Activated T-helper 2 cell treated with anti-CD3 and anti-CD28 coated beads, Interferon-gamma antibody, Interleukin-2, Interleukin-4, amounts not matched to agents 10 μg/mL and 5 μg/mL and 100 μg/mL, durations not matched to agents 14 hours and 24 hours and 36 hours (primary cell): Measurements from ENCODE around the gene DPP8. TPM values are rescaled to one million over a fixed set of nuclear protein-coding genes. Genes with fewer than 3 reads are reported as not detected.
"Not testable (repeated sequence)": the region's sequence is repeated elsewhere in the genome, so short reads cannot be mapped to it uniquely, and the experiment has no call there.

Source experiments
- DNase-seq: peaks from one replicate; pipeline ENCODE4 v3.0.0; 2021; ENCODE audit warnings: low spot score
- H3K27ac Mint-ChIP-seq: one replicate; pipeline ENCODE4 v1.8.0; 2021; ENCODE audit warnings: mixed read lengths
- H3K27me3 Mint-ChIP-seq: one replicate; pipeline ENCODE4 v1.8.0; 2021; ENCODE audit warnings: low read depth, mixed read lengths
- H3K36me3 Mint-ChIP-seq: one replicate; pipeline ENCODE4 v1.8.0; 2021; ENCODE audit warnings: low read depth, mixed read lengths
- H3K4me1 Mint-ChIP-seq: one replicate; pipeline ENCODE4 v1.8.0; 2021; ENCODE audit warnings: low read depth, mixed read lengths
- H3K4me3 Mint-ChIP-seq: one replicate; pipeline ENCODE4 v1.8.0; 2021; ENCODE audit warnings: low read depth, mild to moderate bottlenecking, moderate library complexity, mixed read lengths
- H3K9me3 Mint-ChIP-seq: one replicate; pipeline ENCODE4 v1.8.0; 2021; ENCODE audit warnings: mixed read lengths
- intact Hi-C: fragments of 100-400 bp; cut with micrococcal nuclease; formaldehyde crosslinking; loops from one replicate; pipeline ENCODE4 v1.15.1; 2023
- total RNA-seq: library from RNA; stranded (reverse); gene quantifications from 2 replicates; pipeline ENCODE4 v1.2.3, GENCODE V29; 2022

Gene DPP8
- 32.3 and 33.8 TPM in 2 replicates for total RNA-seq

- H3K36me3 Mint-ChIP-seq: peaks cover 33% of the 10 kb centered on the region
- peak; percentile 93 for DNase-seq
- H3K27me3 Mint-ChIP-seq: no peaks in the 10 kb centered on the region
- peaks cover 21% of the 10 kb centered on the region for H3K4me1 Mint-ChIP-seq
- H3K27ac Mint-ChIP-seq: peak within 1 kb of the TSS; percentile 94
- intact Hi-C loops: loop anchor here (1.0 kb wide), 1 partner anchor 13 kb away; the partner anchor contains the start of gene HACD3
- no peaks in the 10 kb centered on the region for H3K9me3 Mint-ChIP-seq
- peak within 1 kb of the TSS; percentile 99 for H3K4me3 Mint-ChIP-seq
Measured at GRCh38 chr15:65516997-65517865, at the start of gene DPP8. DPP8 (minus strand) TSS chr15:65517689; CDS start chr15:65512553, 5,136 bp downstream.

DNA sequence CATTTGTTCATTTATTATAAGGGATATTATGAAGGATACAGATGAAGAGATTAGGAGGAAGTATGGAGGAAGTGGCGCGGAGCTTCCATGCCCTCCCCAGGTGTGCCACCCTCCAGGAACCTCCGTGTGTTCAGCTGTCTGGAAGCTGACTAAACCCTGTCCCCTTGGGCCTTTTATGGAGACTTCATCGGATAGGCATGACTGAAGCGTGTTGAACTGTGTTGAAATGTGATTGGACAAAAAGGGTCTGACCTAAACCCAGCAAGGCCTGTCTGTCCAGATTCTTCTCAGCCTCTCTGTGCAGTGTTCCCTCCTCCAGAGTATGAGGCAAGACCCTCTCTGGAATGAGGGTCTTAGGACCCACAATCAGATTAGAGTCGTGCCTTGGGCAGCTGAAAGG is 44.4 kb upstream of the DPP8 start:
- intact Hi-C loops: no loop called here
- Mint-ChIP-seq H3K4me3 (no peak overlapping the region), H3K4me1 (no peaks in the 10 kb centered on the region), H3K27ac (no peak overlapping the region), H3K9me3 (no peaks in the 10 kb centered on the region), H3K27me3 (no peaks in the 10 kb centered on the region), H3K36me3 (peaks cover 67% of the 10 kb centered on the region)
- no peak for DNase-seq

- Mint-ChIP-seq H3K9me3 (no peaks in the 10 kb centered on the region), H3K36me3 (peaks cover 66% of the 10 kb centered on the region), H3K4me1 (no peaks in the 10 kb centered on the region), H3K4me3 (no peak overlapping the region), H3K27me3 (no peaks in the 10 kb centered on the region), H3K27ac (no peak overlapping the region)
- DNase-seq: no peak
- intact Hi-C loops: no loop called here
Measured at GRCh38 chr15:65559941-65560340, 42.5 kb upstream of the DPP8 start.

DNA sequence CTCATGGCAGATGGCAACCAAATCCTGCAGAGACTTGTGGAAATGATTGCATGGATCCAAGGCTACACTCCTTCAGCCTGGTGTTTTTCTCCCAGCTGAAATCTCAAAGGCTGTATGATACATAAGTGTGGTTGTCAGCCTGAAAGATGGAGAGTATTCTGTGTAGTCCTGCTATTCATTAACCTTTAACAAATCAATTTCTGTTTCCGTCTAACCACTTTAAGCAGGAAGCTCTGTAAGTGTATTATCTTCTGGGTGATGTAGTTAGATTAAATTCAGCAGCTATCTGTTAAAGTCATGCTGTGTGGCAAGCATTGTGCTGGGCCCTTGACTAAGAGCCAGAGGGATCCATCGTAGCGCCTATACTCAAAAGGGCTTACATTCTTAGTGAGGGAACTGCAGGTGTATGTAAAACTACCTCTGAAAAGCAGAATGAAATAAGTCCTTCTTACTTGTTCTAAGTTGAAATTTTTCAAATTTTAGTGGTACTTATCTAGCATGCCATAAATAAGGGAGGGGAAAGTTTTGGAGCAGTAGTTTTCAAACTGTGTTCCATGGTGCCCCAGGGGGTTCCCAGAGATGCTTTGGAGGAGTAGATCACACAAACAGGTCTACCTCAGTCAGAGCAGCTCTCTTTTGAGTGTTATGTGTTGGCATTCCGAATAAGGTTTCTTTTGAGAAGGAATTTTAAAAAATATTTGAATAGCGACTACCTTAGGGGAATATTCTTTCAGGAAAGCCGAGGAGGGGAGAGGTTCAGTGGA is 41.7 kb upstream of the DPP8 start:
- no peak for DNase-seq
- Mint-ChIP-seq H3K4me1 (no peaks in the 10 kb centered on the region), H3K36me3 (peaks cover 62% of the 10 kb centered on the region), H3K4me3 (no peak overlapping the region), H3K27ac (no peak overlapping the region), H3K27me3 (no peaks in the 10 kb centered on the region), H3K9me3 (no peaks in the 10 kb centered on the region)
- intact Hi-C loops: no loop called here

DNA sequence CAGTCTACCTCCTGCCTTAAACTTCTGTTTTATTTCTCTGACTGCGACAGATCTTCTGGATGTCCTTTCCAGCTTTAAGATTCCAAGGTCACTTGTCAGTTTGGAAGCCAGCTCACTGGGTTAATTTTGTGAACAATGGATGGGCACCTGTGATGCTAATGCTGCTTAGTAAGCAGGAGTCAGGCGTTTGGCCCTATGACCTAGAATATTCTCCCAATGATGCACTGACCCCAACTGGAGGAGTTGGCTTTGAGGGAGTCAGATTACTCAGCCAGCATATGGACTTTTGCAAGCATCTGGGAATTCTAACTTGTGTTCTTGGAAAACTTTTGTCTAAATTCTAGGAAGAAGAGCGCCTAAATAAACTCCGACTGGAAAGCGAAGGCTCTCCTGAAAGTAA is 40.8 kb upstream of the DPP8 start:
- Mint-ChIP-seq H3K36me3 (peaks cover 62% of the 10 kb centered on the region), H3K27ac (no peak overlapping the region), H3K27me3 (no peaks in the 10 kb centered on the region), H3K4me3 (no peak overlapping the region), H3K4me1 (no peaks in the 10 kb centered on the region), H3K9me3 (no peaks in the 10 kb centered on the region)
- intact Hi-C loops: no loop called here
- no peak for DNase-seq

- no peaks in the 10 kb centered on the region for H3K9me3 Mint-ChIP-seq
- peaks cover 51% of the 10 kb centered on the region for H3K36me3 Mint-ChIP-seq
- no peak overlapping the region for H3K4me3 Mint-ChIP-seq
- H3K27ac Mint-ChIP-seq: no peak overlapping the region
- H3K4me1 Mint-ChIP-seq: no peaks in the 10 kb centered on the region
- intact Hi-C loops: no loop called here
- H3K27me3 Mint-ChIP-seq: no peaks in the 10 kb centered on the region
- DNase-seq: no peak
Measured at GRCh38 chr15:65556622-65557021, 39.1 kb upstream of the DPP8 start.

GRCh38 chr15:65553691-65554090 is 36.2 kb upstream of the DPP8 start:
- H3K27me3 Mint-ChIP-seq: no peaks in the 10 kb centered on the region
- H3K27ac Mint-ChIP-seq: no peak overlapping the region
- H3K36me3 Mint-ChIP-seq: peaks cover 30% of the 10 kb centered on the region
- H3K9me3 Mint-ChIP-seq: no peaks in the 10 kb centered on the region
- intact Hi-C loops: no loop called here
- peaks cover 13% of the 10 kb centered on the region for H3K4me1 Mint-ChIP-seq
- no peak overlapping the region for H3K4me3 Mint-ChIP-seq
- DNase-seq: no peak

DNA sequence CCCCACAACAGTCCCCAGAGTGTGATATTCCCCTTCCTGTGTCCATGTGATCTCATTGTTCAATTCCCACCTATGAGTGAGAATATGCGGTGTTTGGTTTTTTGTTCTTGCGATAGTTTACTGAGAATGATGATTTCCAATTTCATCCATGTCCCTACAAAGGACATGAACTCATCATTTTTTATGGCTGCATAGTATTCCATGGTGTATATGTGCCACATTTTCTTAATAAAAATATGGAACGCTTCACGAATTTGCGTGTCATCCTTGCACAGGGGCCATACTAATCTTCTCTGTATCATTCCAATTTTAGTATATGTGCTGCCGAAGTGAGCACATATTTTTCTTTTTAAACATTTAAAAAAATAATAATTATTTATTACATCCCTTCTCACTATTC is 35.4 kb upstream of the DPP8 start:
- H3K4me1 Mint-ChIP-seq: peaks cover 13% of the 10 kb centered on the region
- H3K4me3 Mint-ChIP-seq, intact Hi-C loops, H3K27me3 Mint-ChIP-seq, DNase-seq, H3K27ac Mint-ChIP-seq, H3K9me3 Mint-ChIP-seq: not testable (repeated sequence)
- peaks cover 27% of the 10 kb centered on the region for H3K36me3 Mint-ChIP-seq

GRCh38 chr15:65551183-65551582 is 33.7 kb upstream of the DPP8 start:
- no peaks in the 10 kb centered on the region for H3K27me3 Mint-ChIP-seq
- peak overlapping the region; percentile 10 for H3K27ac Mint-ChIP-seq
- H3K36me3 Mint-ChIP-seq: peaks cover 19% of the 10 kb centered on the region
- no peak for DNase-seq
- peaks cover 13% of the 10 kb centered on the region for H3K4me1 Mint-ChIP-seq
- no peak overlapping the region for H3K4me3 Mint-ChIP-seq
- intact Hi-C loops: no loop called here
- H3K9me3 Mint-ChIP-seq: no peaks in the 10 kb centered on the region

DNA sequence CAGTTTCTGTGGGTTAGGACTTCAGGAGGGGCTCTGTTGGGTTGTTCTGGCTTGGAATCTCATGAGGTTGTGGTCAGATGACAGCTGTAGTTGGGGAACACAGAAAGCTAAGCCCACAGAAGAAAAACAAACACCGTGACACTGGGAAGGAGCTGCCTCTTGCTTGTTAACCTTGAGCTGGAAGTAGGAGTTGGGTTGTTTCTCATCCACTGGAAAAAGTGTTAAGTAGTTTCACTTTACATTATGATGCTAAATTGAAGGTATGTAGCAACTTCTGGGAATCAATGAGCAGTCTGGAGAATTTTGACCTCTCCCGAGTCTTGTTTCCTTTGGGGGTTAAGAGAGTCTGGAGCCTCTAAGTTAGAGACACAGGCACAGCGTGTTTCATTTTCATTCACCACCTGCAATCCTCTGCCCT is 33.2 kb upstream of the DPP8 start:
- no peak overlapping the region for H3K27ac Mint-ChIP-seq
- intact Hi-C loops: no loop called here
- H3K4me3 Mint-ChIP-seq: no peak overlapping the region

GRCh38 chr15:65549288-65549687 is 31.8 kb upstream of the DPP8 start:
- H3K36me3 Mint-ChIP-seq: peaks cover 10% of the 10 kb centered on the region
- H3K4me3 Mint-ChIP-seq, intact Hi-C loops, H3K9me3 Mint-ChIP-seq, H3K27ac Mint-ChIP-seq, DNase-seq, H3K27me3 Mint-ChIP-seq: not testable (repeated sequence)
- H3K4me1 Mint-ChIP-seq: peaks cover 13% of the 10 kb centered on the region

More for the DNA sequence above, 33.2 kb upstream of the DPP8 start:
- no peaks in the 10 kb centered on the region for H3K9me3 Mint-ChIP-seq
- no peak for DNase-seq
- peaks cover 18% of the 10 kb centered on the region for H3K36me3 Mint-ChIP-seq
- no peaks in the 10 kb centered on the region for H3K27me3 Mint-ChIP-seq
- H3K4me1 Mint-ChIP-seq: peaks cover 13% of the 10 kb centered on the region

- no peak for DNase-seq
- no peak overlapping the region for H3K27ac Mint-ChIP-seq
- intact Hi-C loops: no loop called here
- peaks cover 13% of the 10 kb centered on the region for H3K4me1 Mint-ChIP-seq
- H3K36me3 Mint-ChIP-seq: no peaks in the 10 kb centered on the region
- H3K27me3 Mint-ChIP-seq: no peaks in the 10 kb centered on the region
- no peaks in the 10 kb centered on the region for H3K9me3 Mint-ChIP-seq
- H3K4me3 Mint-ChIP-seq: no peak overlapping the region
Measured at GRCh38 chr15:65547841-65548240, 30.4 kb upstream of the DPP8 start.

GRCh38 chr15:65541231-65541820 is 23.8 kb upstream of the DPP8 start:
- no peaks in the 10 kb centered on the region for H3K27me3 Mint-ChIP-seq
- H3K36me3 Mint-ChIP-seq: peaks cover 10% of the 10 kb centered on the region
- no peak overlapping the region for H3K27ac Mint-ChIP-seq
- H3K9me3 Mint-ChIP-seq: no peaks in the 10 kb centered on the region
- intact Hi-C loops: no loop called here
- no peaks in the 10 kb centered on the region for H3K4me1 Mint-ChIP-seq
- no peak for DNase-seq
- H3K4me3 Mint-ChIP-seq: no peak overlapping the region
